Left lung (tissue), 10 donors: Measurements from ENCODE around the gene PARP14. TPM values are rescaled to one million over a fixed set of nuclear protein-coding genes. Genes with fewer than 3 reads are reported as not detected.
"Not testable (repeated sequence)": the region's sequence is repeated elsewhere in the genome, so short reads cannot be mapped to it uniquely, and the experiment has no call there.

Experiments used
- ATAC-seq: fragments of 200-7000 bp; cut with Tn5 transposase; one replicate; pipeline ENCODE4 v1.9.1; 2020; ENCODE audit warnings: moderate library complexity
- DNase-seq, 4 donors: peaks; one replicate each; pipeline ENCODE4 v3.0.0-alpha.2; 2013 to 2020
- H3K27ac ChIP-seq, 2 donors: fragments of 200-600 bp; sonication (generic) in 1 of 2; one replicate each; pipeline versions ENCODE4 v1.5.0 to v1.8.0; 2020 to 2021
- H3K27me3 ChIP-seq, 2 donors: fragments of 200-600 bp; sonication (generic) in 1 of 2; one replicate each; pipeline versions ENCODE4 v1.5.0 to v1.8.0; 2020 to 2021
- H3K36me3 ChIP-seq, 2 donors: fragments of 200-600 bp; sonication (generic) in 1 of 2; one replicate each; pipeline versions ENCODE4 v1.5.0 to v1.8.0; 2020 to 2021
- H3K4me1 ChIP-seq, 2 donors: fragments of 200-600 bp; one replicate each; pipeline ENCODE4 v1.8.0; 2021
- H3K4me3 ChIP-seq, 2 donors: fragments of 200-600 bp; sonication (generic) in 1 of 2; one replicate each; pipeline versions ENCODE4 v1.5.0 to v1.8.0; 2020 to 2021; ENCODE audit warnings: mild to moderate bottlenecking in 1 of 2
- H3K9me3 ChIP-seq, 2 donors: fragments of 200-600 bp; sonication (generic) in 1 of 2; one replicate each; pipeline versions ENCODE4 v1.5.0 to v1.8.0; 2020 to 2021
- CTCF ChIP-seq, 2 donors: fragments of 200-600 bp; sonication (generic) in 1 of 2; IDR thresholded peaks; one replicate each; pipeline versions ENCODE4 v1.5.0 to v1.8.0; 2021; ENCODE audit warnings: antibody characterized with exemption in 2 of 2
- intact Hi-C, 2 donors: fragments of 100-400 bp; cut with DNase I; formaldehyde crosslinking; loops; one replicate each; pipeline versions ENCODE4 v1.11.2 to v1.14.2; 2022
- polyA plus RNA-seq, 6 donors: library from polyadenylated mRNA; unstranded; fragments of 120-200 nt; gene quantifications; one replicate each; pipeline ENCODE4 v1.2.1, GENCODE V29; 2013; ENCODE audit not compliant: insufficient read length in 6 of 6
- total RNA-seq, 2 donors: library from RNA; stranded (reverse); fragmentation: NEBNext Ultra II Directional; extraction: Animal tissue kit (Norgen Biotek cat#: 25700); gene quantifications; one replicate each; pipeline ENCODE4 v1.2.1, GENCODE V29; 2021
- donor health status: DM: no; HTN: yes; CAD: no.
- donor health status: DM: no; HTN: no; CAD: no.

PARP14 gene
- total and polyA plus RNA-seq, 8 donors: 30.1 to 138 (median 44.7) TPM

DNA sequence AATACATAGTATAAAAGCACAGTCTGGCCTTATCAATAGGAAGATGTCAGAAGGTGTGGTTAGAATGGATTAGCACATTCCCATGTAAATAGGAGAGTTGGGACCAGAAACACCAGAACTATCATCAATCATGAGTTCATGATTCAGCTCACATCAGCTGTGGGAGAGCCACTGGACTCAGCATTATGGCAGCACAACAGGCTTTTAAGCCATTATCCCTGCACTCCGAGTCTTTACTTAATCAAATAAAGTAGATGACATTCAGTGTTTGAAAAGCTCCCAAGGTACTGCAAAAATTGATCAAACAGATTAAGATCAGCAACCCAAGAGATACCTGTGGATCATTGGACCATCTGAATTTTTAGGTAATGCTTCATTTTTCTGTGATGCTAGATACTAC is 24.7 kb downstream of the PARP14 start:
- no peak overlapping the region for H3K27ac ChIP-seq
- H3K9me3 ChIP-seq: no peaks in the 10 kb centered on the region
- H3K4me3 ChIP-seq: no peak overlapping the region
- no peak for DNase-seq
- intact Hi-C loops: no loop called here
- H3K4me1 ChIP-seq: no peaks in the 10 kb centered on the region
- no peaks in the 10 kb centered on the region for H3K36me3 ChIP-seq
- no peak for ATAC-seq
- no peaks in the 10 kb centered on the region for H3K27me3 ChIP-seq
- TF ChIP-seq CTCF (IDR thresholded peaks at IDR 0.05): no peak

DNA sequence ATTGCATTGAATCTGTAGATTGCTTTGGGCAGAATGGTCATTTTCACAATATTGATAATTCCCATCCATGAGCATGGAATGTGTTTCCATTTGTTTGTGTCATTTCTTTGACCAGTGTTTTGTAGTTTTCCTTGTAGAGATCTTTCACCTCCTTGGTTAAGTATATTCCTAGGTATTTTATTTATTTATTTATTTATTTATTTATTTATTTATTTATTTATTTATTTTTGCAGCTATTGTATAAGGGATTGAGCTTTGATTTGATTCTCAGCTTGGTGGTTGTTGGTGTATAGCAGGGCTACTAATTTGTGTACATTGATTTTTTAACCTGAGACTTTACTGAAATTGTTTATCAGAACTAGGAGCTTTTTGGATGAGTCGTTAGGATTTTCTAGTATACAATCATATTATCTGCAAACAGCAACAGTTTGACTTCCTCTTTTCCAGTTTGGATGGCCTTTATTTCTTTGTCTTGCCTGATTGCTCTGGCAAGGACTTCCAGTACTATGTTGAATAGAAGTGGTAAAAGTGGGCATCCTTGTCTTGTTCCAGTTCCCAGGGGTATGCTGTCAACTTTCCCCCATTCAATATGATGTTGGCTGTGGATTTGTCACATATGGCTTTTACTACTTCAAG is 30.1 kb downstream of the PARP14 start:
- H3K9me3 ChIP-seq, ATAC-seq, H3K4me1 ChIP-seq, H3K27me3 ChIP-seq, H3K4me3 ChIP-seq, H3K27ac ChIP-seq, intact Hi-C loops, DNase-seq: not testable (repeated sequence)
- peaks cover 0 to 46% of the 10 kb centered on the region in 2 donors for H3K36me3 ChIP-seq

- no peak for TF ChIP-seq CTCF (IDR thresholded peaks at IDR 0.05)
- no peak for ATAC-seq
- intact Hi-C loops: no loop called here
- Histone ChIP-seq H3K9me3 (no peaks in the 10 kb centered on the region), H3K36me3 (peaks cover 0 to 81% of the 10 kb centered on the region in 2 donors), H3K27me3 (no peaks in the 10 kb centered on the region), H3K27ac (no peak overlapping the region), H3K4me1 (no peaks in the 10 kb centered on the region), H3K4me3 (no peak overlapping the region)
- DNase-seq: no peak
These were observed 33.6 kb downstream of the PARP14 start for GRCh38 chr3:122714273-122714672.

- ATAC-seq: no peak
- Histone ChIP-seq H3K27me3 (no peaks in the 10 kb centered on the region), H3K4me1 (no peaks in the 10 kb centered on the region), H3K36me3 (peaks cover 0 to 98% of the 10 kb centered on the region in 2 donors), H3K9me3 (no peaks in the 10 kb centered on the region), H3K27ac (no peak overlapping the region), H3K4me3 (no peak overlapping the region)
- DNase-seq: no peak
- intact Hi-C loops: no loop called here
- no peak for TF ChIP-seq CTCF (IDR thresholded peaks at IDR 0.05)
These were observed 36.0 kb downstream of the PARP14 start for GRCh38 chr3:122716667-122717066.

DNA sequence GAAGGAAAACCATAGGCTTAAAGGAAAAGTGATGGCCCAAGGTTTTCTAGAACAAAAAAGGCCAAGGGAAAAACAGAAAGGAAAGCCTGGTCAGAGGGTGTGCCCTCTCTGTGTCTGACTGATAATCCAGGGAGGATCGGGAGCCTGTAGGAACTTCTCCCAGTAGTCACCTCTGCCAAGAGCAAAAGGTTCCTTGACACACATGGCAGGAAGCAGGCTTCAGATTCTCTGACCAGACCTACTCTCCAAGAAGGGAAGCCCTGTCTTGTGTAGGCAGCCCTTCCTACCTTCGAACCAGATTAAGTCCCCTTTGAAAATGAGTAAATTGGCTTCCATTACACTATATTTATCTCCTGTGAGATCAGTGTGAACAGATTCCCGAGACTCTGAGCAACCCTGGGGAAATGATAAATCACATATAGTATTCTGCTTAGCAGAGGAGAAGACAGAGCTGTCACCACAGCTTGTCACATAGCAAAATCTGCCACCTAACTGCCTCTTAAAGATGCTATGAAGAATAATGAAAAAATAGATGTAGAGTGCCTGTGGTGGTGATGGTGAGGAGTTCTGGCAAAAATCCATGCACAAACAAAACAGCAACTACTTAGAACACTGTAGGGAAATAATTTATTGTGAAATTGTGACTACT is 38.8 kb downstream of the PARP14 start:
- Histone ChIP-seq H3K27me3 (no peaks in the 10 kb centered on the region), H3K9me3 (no peaks in the 10 kb centered on the region), H3K4me1 (no peaks in the 10 kb centered on the region), H3K36me3 (peaks cover 0 to 100% of the 10 kb centered on the region in 2 donors), H3K4me3 (no peak overlapping the region), H3K27ac (no peak overlapping the region)
- no peak for DNase-seq
- intact Hi-C loops: no loop called here
- TF ChIP-seq CTCF (IDR thresholded peaks at IDR 0.05): no peak
- no peak for ATAC-seq
